B cell (primary cell): ENCODE measurements around the gene TCF7L1. TPM values are rescaled to one million over a fixed set of nuclear protein-coding genes. Genes with fewer than 3 reads are reported as not detected.

Experiments used
- ATAC-seq: fragments of 200-7000 bp; cut with Tn5 transposase; one replicate; pipeline ENCODE4 v1.10.0; 2021; ENCODE audit warnings: low read depth, mild to moderate bottlenecking, moderate number of reproducible peaks, moderate library complexity
- CTCF ChIA-PET: fragments of 350-600 bp; sonication (Branson Sonifier 250); formaldehyde crosslinking; loops from one replicate; lab custom pipeline; 2021; ENCODE audit warnings: antibody characterized with exemption, inconsistent platforms; lab: Charles Lee
- POLR2A ChIA-PET: fragments of 350-600 bp; sonication (Branson Sonifier 250); formaldehyde crosslinking; loops from one replicate; lab custom pipeline; 2021; ENCODE audit warnings: antibody characterized with exemption; lab: Charles Lee
- DNase-seq: peaks from one replicate; pipeline ENCODE4 v3.0.0; 2013
- H2AFZ ChIP-seq: 2 replicates; pipeline ENCODE4 v1.6.1; 2012; ENCODE audit warnings: mild to moderate bottlenecking, low read depth, low read length; ENCODE audit not compliant: insufficient read depth, poor library complexity, severe bottlenecking
- H3K27ac ChIP-seq, 2 donors: 1 replicate in 1 of 2; 2 replicates in 1 of 2; pipeline ENCODE4 v1.5.1; 2012 to 2013; ENCODE audit warnings: low read length in 2 of 2, mild to moderate bottlenecking in 2 of 2, moderate library complexity in 1 of 2
- H3K27me3 ChIP-seq, 4 experiments: fragments of 200-600 bp in 1 of 4; sonication (generic) in 1 of 4; replicated peaks in 1 of 4; 1 replicate in 2 of 4; 2 replicates in 2 of 4; pipeline versions ENCODE4 v1.6.1 to v1.7.0; 2013 to 2016; ENCODE audit warnings: low read length in 3 of 4, mild to moderate bottlenecking in 2 of 4, mixed read lengths in 1 of 4, moderate library complexity in 1 of 4; ENCODE audit not compliant: insufficient read depth in 4 of 4, control insufficient read depth in 3 of 4; ENCODE audit errors: control extremely low read depth in 1 of 4
- H3K36me3 ChIP-seq, 2 experiments: replicated peaks in 1 of 2; 1 replicate in 1 of 2; 2 replicates in 1 of 2; pipeline versions ENCODE4 v1.6.1 to v1.7.1; 2013; ENCODE audit warnings: low read length in 1 of 2; ENCODE audit not compliant: insufficient read depth in 2 of 2, control insufficient read depth in 1 of 2; ENCODE audit errors: control extremely low read depth in 1 of 2, extremely low read depth in 1 of 2
- H3K4me1 ChIP-seq, 2 donors: fragments of 200-600 bp in 1 of 2; sonication (generic) in 1 of 2; 1 replicate in 1 of 2; 2 replicates in 1 of 2; pipeline versions ENCODE4 v1.5.1 to v1.6.1; 2013 to 2017; ENCODE audit warnings: low read length in 2 of 2; ENCODE audit not compliant: control insufficient read depth in 2 of 2, insufficient read depth in 2 of 2
- H3K4me2 ChIP-seq: replicated peaks from 2 replicates; pipeline ENCODE3; 2012; ENCODE audit warnings: mild to moderate bottlenecking, low read depth, low read length; ENCODE audit not compliant: poor library complexity, severe bottlenecking
- H3K4me3 ChIP-seq, 5 experiments: fragments of 200-600 bp in 1 of 5; sonication (generic) in 1 of 5; 1 replicate in 3 of 5; 2 replicates in 2 of 5; pipeline versions ENCODE4 v1.5.1 to v1.7.0; 2011 to 2016; ENCODE audit warnings: low read length in 4 of 5, mild to moderate bottlenecking in 4 of 5, low read depth in 2 of 5, control low read depth in 1 of 5, moderate library complexity in 1 of 5; ENCODE audit not compliant: insufficient read depth in 1 of 5; ENCODE audit errors: control extremely low read depth in 1 of 5, extremely low read depth in 1 of 5
- H3K79me2 ChIP-seq: fragments of 200-600 bp; sonication (generic); one replicate; pipeline ENCODE4 v1.6.0; 2016; ENCODE audit warnings: low read length; ENCODE audit not compliant: control insufficient read depth, insufficient read depth
- H3K9ac ChIP-seq: fragments of 200-600 bp; sonication (generic); 2 replicates; pipeline ENCODE4 v1.6.1; 2017; ENCODE audit warnings: mild to moderate bottlenecking, low read length, moderate library complexity
- H3K9me3 ChIP-seq, 3 donors: one replicate each; pipeline versions ENCODE4 v1.6.1 to v1.7.1; 2013; ENCODE audit warnings: low read length in 2 of 3; ENCODE audit not compliant: control insufficient read depth in 2 of 3, insufficient read depth in 1 of 3; ENCODE audit errors: control extremely low read depth in 1 of 3
- H4K20me1 ChIP-seq: 2 replicates; pipeline ENCODE4 v1.6.0; 2012; ENCODE audit warnings: mild to moderate bottlenecking, low read length; ENCODE audit not compliant: insufficient read depth, control insufficient read depth, poor library complexity, severe bottlenecking
- H3K27ac Mint-ChIP-seq: one replicate; pipeline ENCODE4 v1.8.0; 2021; ENCODE audit warnings: mixed read lengths
- H3K27me3 Mint-ChIP-seq: one replicate; pipeline ENCODE4 v1.8.0; 2021; ENCODE audit warnings: mixed read lengths
- H3K4me1 Mint-ChIP-seq: one replicate; pipeline ENCODE4 v1.8.0; 2021; ENCODE audit warnings: mixed read lengths
- H3K4me3 Mint-ChIP-seq: one replicate; pipeline ENCODE4 v1.8.0; 2021; ENCODE audit warnings: mixed read lengths
- H3K9me3 Mint-ChIP-seq: one replicate; pipeline ENCODE4 v1.8.0; 2022; ENCODE audit warnings: mixed read lengths; ENCODE audit not compliant: insufficient read depth
- EZH2 ChIP-seq: IDR thresholded peaks from 2 replicates; pipeline ENCODE4 v1.6.1; 2012; ENCODE audit warnings: borderline replicate concordance, low read depth, mild to moderate bottlenecking, moderate library complexity, low read length; ENCODE audit not compliant: insufficient read depth, poor library complexity, severe bottlenecking
- WGBS: methylation state at CpG from one replicate; pipeline ENCODE4 v1.1.5; 2013; ENCODE audit warnings: missing lambda C conversion rate; ENCODE audit not compliant: insufficient coverage; 5-methylcytosine and 5-hydroxymethylcytosine counted together
- intact Hi-C: fragments of 100-400 bp; cut with micrococcal nuclease; formaldehyde crosslinking; loops from one replicate; pipeline ENCODE4 v1.10.0; 2022
- polyA plus RNA-seq: library from polyadenylated mRNA; depleted of rRNA; stranded (reverse); fragments of >200 nt; gene quantifications from 2 replicates; pipeline ENCODE4 v1.2.3, GENCODE V29; 2012
- total RNA-seq, 2 donors: library from RNA; stranded (reverse); fragments of 120-200 nt in 1 of 2; gene quantifications; 1 replicate in 1 of 2; 2 replicates in 1 of 2; pipeline versions ENCODE4 v1.2.3 to v1.2.4, GENCODE V29; 2013 to 2022
- TF ChIP-seq, protein P1 (sequence below): fragments of 200-600 bp; IDR thresholded peaks from one replicate; pipeline ENCODE4 v1.8.0; 2022; ENCODE audit warnings: antibody characterized with exemption, mild to moderate bottlenecking

Gene TCF7L1
- total and polyA plus RNA-seq, 2 donors (not counting 1 experiment from before 2014, with no cell fraction given) = 0.67 to 0.81 TPM

- H3K27ac Mint-ChIP-seq = no peak overlapping the region
- CTCF ChIA-PET = no interaction called here
Observed at GRCh38 chr2:85095094-85095493, 38.1 kb upstream of the TCF7L1 start.

GRCh38 chr2:85096616-85097015, 36.6 kb upstream of the TCF7L1 start:
- no peaks in the 10 kb centered on the region for H3K79me2 ChIP-seq
- no peak overlapping the region for H2AFZ ChIP-seq
- Mint-ChIP-seq H3K27me3 (peaks cover 36% of the 10 kb centered on the region), H3K4me1 (no peaks in the 10 kb centered on the region), H3K4me3 (no peak overlapping the region), H3K27ac (no peak overlapping the region), H3K9me3 (no peaks in the 10 kb centered on the region)
- no peaks in the 10 kb centered on the region for H3K36me3 ChIP-seq
- DNase-seq (no peak), ATAC-seq (no peak)
- no peak overlapping the region for H3K4me2 ChIP-seq
- no peaks in the 10 kb centered on the region for H3K9me3 ChIP-seq
- CTCF ChIA-PET = no interaction called here
- no peaks in the 10 kb centered on the region for H3K4me1 ChIP-seq
- no peaks in the 10 kb centered on the region for H4K20me1 ChIP-seq
- H3K27ac ChIP-seq = no peak overlapping the region
- no peak overlapping the region for H3K9ac ChIP-seq
- 80% methylated on average over 1 of the region's 6 CpGs for WGBS
- no peaks in the 10 kb centered on the region for H3K27me3 ChIP-seq
- POLR2A ChIA-PET = no interaction called here
- H3K4me3 ChIP-seq = no peak overlapping the region
- intact Hi-C loops = no loop called here
- no peak for TF ChIP-seq EZH2
- TF ChIP-seq, protein P1, sequence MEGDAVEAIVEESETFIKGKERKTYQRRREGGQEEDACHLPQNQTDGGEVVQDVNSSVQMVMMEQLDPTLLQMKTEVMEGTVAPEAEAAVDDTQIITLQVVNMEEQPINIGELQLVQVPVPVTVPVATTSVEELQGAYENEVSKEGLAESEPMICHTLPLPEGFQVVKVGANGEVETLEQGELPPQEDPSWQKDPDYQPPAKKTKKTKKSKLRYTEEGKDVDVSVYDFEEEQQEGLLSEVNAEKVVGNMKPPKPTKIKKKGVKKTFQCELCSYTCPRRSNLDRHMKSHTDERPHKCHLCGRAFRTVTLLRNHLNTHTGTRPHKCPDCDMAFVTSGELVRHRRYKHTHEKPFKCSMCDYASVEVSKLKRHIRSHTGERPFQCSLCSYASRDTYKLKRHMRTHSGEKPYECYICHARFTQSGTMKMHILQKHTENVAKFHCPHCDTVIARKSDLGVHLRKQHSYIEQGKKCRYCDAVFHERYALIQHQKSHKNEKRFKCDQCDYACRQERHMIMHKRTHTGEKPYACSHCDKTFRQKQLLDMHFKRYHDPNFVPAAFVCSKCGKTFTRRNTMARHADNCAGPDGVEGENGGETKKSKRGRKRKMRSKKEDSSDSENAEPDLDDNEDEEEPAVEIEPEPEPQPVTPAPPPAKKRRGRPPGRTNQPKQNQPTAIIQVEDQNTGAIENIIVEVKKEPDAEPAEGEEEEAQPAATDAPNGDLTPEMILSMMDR = no peak

More at GRCh38 chr2:85095094-85095493, 38.1 kb upstream of the TCF7L1 start:
- H3K4me3 ChIP-seq = no peak overlapping the region
- no peak overlapping the region for H3K9ac ChIP-seq
- Mint-ChIP-seq H3K27me3 (peaks cover 27% of the 10 kb centered on the region), H3K9me3 (no peaks in the 10 kb centered on the region), H3K4me1 (no peaks in the 10 kb centered on the region), H3K4me3 (no peak overlapping the region)
- no peaks in the 10 kb centered on the region for H3K9me3 ChIP-seq
- no peaks in the 10 kb centered on the region for H3K4me1 ChIP-seq
- DNase-seq = no peak
- H3K27me3 ChIP-seq = no peaks in the 10 kb centered on the region
- no peak overlapping the region for H3K4me2 ChIP-seq
- TF ChIP-seq, protein P1 = no peak
- TF ChIP-seq EZH2 = no peak
- intact Hi-C loops = no loop called here
- no peaks in the 10 kb centered on the region for H3K79me2 ChIP-seq
- H4K20me1 ChIP-seq = no peaks in the 10 kb centered on the region
- H3K27ac ChIP-seq = no peak overlapping the region
- no peak overlapping the region for H2AFZ ChIP-seq
- H3K36me3 ChIP-seq = no peaks in the 10 kb centered on the region
- no peak for ATAC-seq
- 53% methylated on average over 1 of the region's 2 CpGs for WGBS
- POLR2A ChIA-PET = no interaction called here
